Caco-2 (cell line): ENCODE measurements around the gene PRRT3. TPM values are rescaled to one million over a fixed set of nuclear protein-coding genes. Genes with fewer than 3 reads are reported as not detected.

ENCODE experiments used
- BruUV-seq: library from RNA; stranded (reverse); fragments of 400-500 nt; replicated peaks from 2 replicates; lab custom pipeline; 2021; lab: Mats Ljungman, UMichigan
- CTCF ChIA-PET: fragments of 300-600 bp; sonication (Branson Sonifier 250); formaldehyde crosslinking; loops from one replicate; lab custom pipeline; 2022; ENCODE audit warnings: antibody characterized with exemption; lab: Charles Lee
- POLR2A ChIA-PET: fragments of 300-600 bp; sonication (Branson Sonifier 250); formaldehyde crosslinking; loops from one replicate; lab custom pipeline; 2022; ENCODE audit warnings: antibody characterized with exemption; lab: Charles Lee
- DNase-seq, 2 experiments: peaks; one replicate each; pipeline versions ENCODE4 v3.0.0 to v3.0.0-alpha.2; 2020 to 2022
- H3K27me3 ChIP-seq: replicated peaks from 2 replicates; pipeline ENCODE4 v1.6.0; 2011; ENCODE audit warnings: low read length; ENCODE audit not compliant: control insufficient read depth, insufficient read depth
- H3K36me3 ChIP-seq: 2 replicates; pipeline ENCODE4 v1.5.1; 2011; ENCODE audit warnings: low read length; ENCODE audit not compliant: control insufficient read depth, insufficient read depth
- H3K4me1 ChIP-seq: fragments of 250-450 bp; sonication (Bioruptor Pico); 2 replicates; pipeline ENCODE4 v1.5.1; 2020; ENCODE audit warnings: mild to moderate bottlenecking
- H3K4me3 ChIP-seq: 2 replicates; pipeline ENCODE4 v1.5.1; 2011; ENCODE audit warnings: low read depth, mild to moderate bottlenecking, control low read depth, low read length
- H3K9me3 ChIP-seq: fragments of 250-450 bp; sonication (Bioruptor Pico); 2 replicates; pipeline ENCODE4 v1.5.1; 2020; ENCODE audit warnings: mild to moderate bottlenecking, moderate library complexity
- H3K27ac Mint-ChIP-seq: one replicate; pipeline ENCODE4 v1.8.0; 2022; ENCODE audit warnings: mixed read lengths; ENCODE audit not compliant: unreplicated experiment
- H3K27me3 Mint-ChIP-seq: one replicate; pipeline ENCODE4 v1.8.0; 2022; ENCODE audit warnings: mixed read lengths; ENCODE audit not compliant: insufficient read depth, unreplicated experiment
- H3K36me3 Mint-ChIP-seq: one replicate; pipeline ENCODE4 v1.8.0; 2022; ENCODE audit warnings: mild to moderate bottlenecking, mixed read lengths; ENCODE audit not compliant: insufficient read depth, unreplicated experiment
- H3K4me1 Mint-ChIP-seq: one replicate; pipeline ENCODE4 v1.8.0; 2022; ENCODE audit warnings: low read depth, mixed read lengths; ENCODE audit not compliant: unreplicated experiment
- H3K4me3 Mint-ChIP-seq: one replicate; pipeline ENCODE4 v1.8.0; 2022; ENCODE audit warnings: mild to moderate bottlenecking, moderate library complexity, mixed read lengths; ENCODE audit not compliant: unreplicated experiment
- H3K9me3 Mint-ChIP-seq: one replicate; pipeline ENCODE4 v1.8.0; 2022; ENCODE audit warnings: mixed read lengths; ENCODE audit not compliant: unreplicated experiment
- intact Hi-C: fragments of 100-400 bp; cut with micrococcal nuclease; formaldehyde crosslinking; loops from one replicate; pipeline ENCODE4 v1.10.0; 2022; ENCODE audit not compliant: unreplicated experiment
- total RNA-seq: library from RNA; stranded (reverse); gene quantifications from 2 replicates; pipeline ENCODE4 v1.2.3, GENCODE V29; 2022
- TF ChIP-seq, protein P1 (sequence below), 2 experiments: fragments of 200-600 bp in 1 of 2; IDR thresholded peaks; 1 replicate in 1 of 2; 2 replicates in 1 of 2; pipeline versions ENCODE4 v1.5.1 to v1.8.0; 2011 to 2022; ENCODE audit warnings: antibody characterized with exemption in 1 of 2, control low read depth in 1 of 2, inconsistent platforms in 1 of 2, low read depth in 1 of 2, low read length in 1 of 2, mild to moderate bottlenecking in 1 of 2, moderate library complexity in 1 of 2; ENCODE audit not compliant: insufficient read depth in 1 of 2, severe bottlenecking in 1 of 2, unreplicated experiment in 1 of 2

Gene PRRT3
- total RNA-seq, 1 experiment from 2014 or later: 1.3 TPM

DNA sequence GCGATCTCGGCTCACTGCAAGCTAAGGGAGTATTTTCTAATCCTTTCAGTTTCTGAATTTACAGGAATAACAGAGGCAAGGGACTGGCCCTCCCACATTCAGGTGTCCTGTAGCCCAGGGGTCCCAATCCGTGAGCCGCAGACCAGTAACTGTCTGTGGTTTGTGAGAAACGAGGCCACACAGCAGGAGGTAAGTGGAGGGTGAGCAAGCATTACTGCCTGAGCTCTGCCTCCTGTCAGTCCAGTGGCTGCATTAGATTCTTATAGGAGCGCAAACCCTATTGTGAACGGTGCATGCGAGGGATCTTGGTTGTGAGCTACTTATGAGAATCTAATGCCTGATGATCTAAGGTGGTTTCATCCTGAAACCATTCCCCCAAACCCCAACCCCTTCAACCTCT is 40.3 kb downstream of the PRRT3 start:
- no peaks in the 10 kb centered on the region for H3K27me3 Mint-ChIP-seq
- CTCF ChIA-PET: no interaction called here
- H3K36me3 ChIP-seq: peaks cover 9% of the 10 kb centered on the region

DNA sequence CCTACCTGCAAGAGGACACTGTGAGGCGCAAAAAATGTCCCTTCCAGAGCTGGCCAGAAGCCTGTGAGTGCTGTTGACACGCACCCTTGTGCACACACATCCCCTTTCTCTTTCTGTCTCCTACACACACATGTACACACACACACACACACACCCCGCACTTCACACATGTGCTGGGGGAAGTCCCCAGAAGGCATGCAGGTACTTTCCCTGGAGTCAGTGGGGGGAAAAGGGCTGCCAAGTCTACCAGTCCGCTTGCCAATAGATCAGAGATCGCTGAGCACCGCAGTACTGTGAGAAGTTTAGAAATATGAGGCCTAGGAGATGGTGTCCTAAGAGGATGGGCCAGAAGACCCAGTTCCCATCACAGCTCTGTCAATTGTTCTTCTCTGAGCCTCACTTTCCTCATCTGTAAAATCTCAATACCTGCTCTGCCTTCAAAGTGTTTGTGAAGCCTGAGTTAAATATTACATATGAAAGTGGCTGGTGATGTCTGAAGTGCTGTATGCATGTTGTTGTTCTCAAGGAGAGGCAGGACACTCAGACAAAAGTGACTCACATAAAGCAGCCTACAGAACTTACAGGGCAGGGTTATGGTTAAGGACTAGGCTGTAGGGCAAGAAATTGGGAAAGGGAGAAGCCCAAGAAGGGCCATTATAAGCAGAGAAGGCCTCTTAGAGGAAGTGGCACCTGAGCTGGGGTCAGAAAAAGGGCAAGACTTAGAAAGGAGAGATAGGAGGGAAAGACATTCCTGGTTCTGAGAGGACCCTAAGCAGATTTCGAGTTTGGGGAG is 42.8 kb downstream of the PRRT3 start:
- Mint-ChIP-seq H3K27ac (no peak overlapping the region), H3K9me3 (no peaks in the 10 kb centered on the region), H3K27me3 (no peaks in the 10 kb centered on the region), H3K4me3 (no peak overlapping the region), H3K36me3 (peaks cover 65% of the 10 kb centered on the region), H3K4me1 (no peaks in the 10 kb centered on the region)
- Histone ChIP-seq H3K4me1 (peaks cover 9% of the 10 kb centered on the region; the same call in 1 of the 2 replicates), H3K36me3 (peaks cover 9% of the 10 kb centered on the region), H3K4me3 (no peak overlapping the region), H3K9me3 (no peaks in the 10 kb centered on the region), H3K27me3 (no peaks in the 10 kb centered on the region)
- DNase-seq: no peak
- BruUV-seq: no TSS peak
- TF ChIP-seq, protein P1, sequence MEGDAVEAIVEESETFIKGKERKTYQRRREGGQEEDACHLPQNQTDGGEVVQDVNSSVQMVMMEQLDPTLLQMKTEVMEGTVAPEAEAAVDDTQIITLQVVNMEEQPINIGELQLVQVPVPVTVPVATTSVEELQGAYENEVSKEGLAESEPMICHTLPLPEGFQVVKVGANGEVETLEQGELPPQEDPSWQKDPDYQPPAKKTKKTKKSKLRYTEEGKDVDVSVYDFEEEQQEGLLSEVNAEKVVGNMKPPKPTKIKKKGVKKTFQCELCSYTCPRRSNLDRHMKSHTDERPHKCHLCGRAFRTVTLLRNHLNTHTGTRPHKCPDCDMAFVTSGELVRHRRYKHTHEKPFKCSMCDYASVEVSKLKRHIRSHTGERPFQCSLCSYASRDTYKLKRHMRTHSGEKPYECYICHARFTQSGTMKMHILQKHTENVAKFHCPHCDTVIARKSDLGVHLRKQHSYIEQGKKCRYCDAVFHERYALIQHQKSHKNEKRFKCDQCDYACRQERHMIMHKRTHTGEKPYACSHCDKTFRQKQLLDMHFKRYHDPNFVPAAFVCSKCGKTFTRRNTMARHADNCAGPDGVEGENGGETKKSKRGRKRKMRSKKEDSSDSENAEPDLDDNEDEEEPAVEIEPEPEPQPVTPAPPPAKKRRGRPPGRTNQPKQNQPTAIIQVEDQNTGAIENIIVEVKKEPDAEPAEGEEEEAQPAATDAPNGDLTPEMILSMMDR (IDR thresholded peaks at IDR 0.05; ENCODE audit: insufficient read depth in 1 of 2, low read depth in 1 of 2, low read length in 1 of 2, severe bottlenecking in 1 of 2, unreplicated experiment in 1 of 2): no peak
- intact Hi-C loops: no loop called here
- POLR2A ChIA-PET: no interaction called here
- CTCF ChIA-PET: no interaction called here

More for the DNA sequence above, 40.3 kb downstream of the PRRT3 start:
- Mint-ChIP-seq H3K36me3 (peaks cover 59% of the 10 kb centered on the region), H3K4me1 (no peaks in the 10 kb centered on the region), H3K9me3 (no peaks in the 10 kb centered on the region), H3K4me3 (no peak overlapping the region), H3K27ac (no peak overlapping the region)
- POLR2A ChIA-PET: interaction anchor here (0.6 kb wide), 1 partner anchor 30 kb away, joined by 12 read pairs; no protein-coding TSS in a partner anchor
- TF ChIP-seq, protein P1 (IDR thresholded peaks at IDR 0.05; ENCODE audit: insufficient read depth in 1 of 2, low read depth in 1 of 2, low read length in 1 of 2, severe bottlenecking in 1 of 2, unreplicated experiment in 1 of 2): no peak
- intact Hi-C loops: no loop called here
- Histone ChIP-seq H3K4me1 (peaks cover 17% of the 10 kb centered on the region), H3K27me3 (no peaks in the 10 kb centered on the region), H3K4me3 (no peak overlapping the region), H3K9me3 (no peaks in the 10 kb centered on the region)
- no TSS peak for BruUV-seq
- no peak for DNase-seq

DNA sequence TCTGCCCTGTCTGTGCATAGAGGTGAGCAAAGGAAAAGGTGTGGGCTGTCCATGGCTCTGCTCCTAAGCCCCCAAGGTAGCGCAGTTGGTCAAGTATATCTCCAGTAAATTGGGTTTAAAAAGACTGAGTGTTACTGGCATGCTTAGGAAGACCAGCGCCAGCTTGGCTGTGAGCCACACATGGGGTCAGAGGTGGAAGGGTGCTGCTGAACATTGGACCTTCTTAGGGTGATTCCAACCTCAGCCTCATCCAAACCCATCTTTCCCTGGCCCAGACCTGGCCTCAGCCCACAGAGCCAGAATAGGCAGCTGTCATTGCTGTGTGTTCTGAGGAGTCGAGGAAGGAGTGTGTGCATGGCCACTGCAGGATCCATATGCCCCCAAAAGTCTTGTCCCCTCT is 43.9 kb downstream of the PRRT3 start:
- POLR2A ChIA-PET: no interaction called here
- no peaks in the 10 kb centered on the region for H3K9me3 Mint-ChIP-seq
- CTCF ChIA-PET: no interaction called here

More for the DNA sequence above, 43.9 kb downstream of the PRRT3 start:
- no peaks in the 10 kb centered on the region for H3K27me3 Mint-ChIP-seq
- peaks cover 6% of the 10 kb centered on the region; the same call in 1 of the 2 replicates for H3K4me1 ChIP-seq
- H3K4me3 Mint-ChIP-seq: no peak overlapping the region
- no peak overlapping the region for H3K4me3 ChIP-seq
- intact Hi-C loops: no loop called here
- H3K4me1 Mint-ChIP-seq: no peaks in the 10 kb centered on the region
- no peaks in the 10 kb centered on the region for H3K9me3 ChIP-seq
- peaks cover 6% of the 10 kb centered on the region for H3K36me3 ChIP-seq
- no peak for DNase-seq
- no peaks in the 10 kb centered on the region for H3K27me3 ChIP-seq
- peaks cover 65% of the 10 kb centered on the region for H3K36me3 Mint-ChIP-seq
- BruUV-seq: no TSS peak
- H3K27ac Mint-ChIP-seq: no peak overlapping the region
- TF ChIP-seq, protein P1 (IDR thresholded peaks at IDR 0.05; ENCODE audit: insufficient read depth in 1 of 2, low read depth in 1 of 2, low read length in 1 of 2, severe bottlenecking in 1 of 2, unreplicated experiment in 1 of 2): no peak
